Naive thymus-derived CD4-positive, alpha-beta T cell (primary cell): ENCODE results near the gene GRAMD1B. TPM values are rescaled to one million over a fixed set of nuclear protein-coding genes. Genes with fewer than 3 reads are reported as not detected.

Experiments
- ATAC-seq: fragments of 150-1000 bp; cut with Tn5 transposase; 2 replicates; pipeline ENCODE4 v1.10.0; 2021; ENCODE audit warnings: mild to moderate bottlenecking, moderate library complexity
- CTCF ChIA-PET: fragments of 350-600 bp; sonication (Branson Sonifier 250); formaldehyde crosslinking; loops from one replicate; lab custom pipeline; 2021; ENCODE audit warnings: antibody characterized with exemption; lab: Charles Lee
- POLR2A ChIA-PET: fragments of 350-600 bp; sonication (Branson Sonifier 250); formaldehyde crosslinking; loops from one replicate; lab custom pipeline; 2021; ENCODE audit warnings: antibody characterized with exemption, inconsistent platforms; lab: Charles Lee
- DNase-seq, 9 donors: peaks; one replicate each; pipeline versions ENCODE4 v3.0.0 to v3.0.0-alpha.2; 2020 to 2022; ENCODE audit warnings: mixed read lengths in 1 of 9
- H3K27ac ChIP-seq: one replicate; pipeline ENCODE4 v1.7.0; 2013; ENCODE audit warnings: mild to moderate bottlenecking, low read depth, low read length, moderate library complexity
- H3K27me3 ChIP-seq, 2 donors: one replicate each; pipeline ENCODE4 v1.7.0; 2013; ENCODE audit warnings: low read length in 2 of 2, mild to moderate bottlenecking in 2 of 2, moderate library complexity in 2 of 2; ENCODE audit not compliant: control insufficient read depth in 2 of 2, insufficient read depth in 2 of 2
- H3K36me3 ChIP-seq, 3 experiments: 1 replicate in 2 of 3; 2 replicates in 1 of 3; pipeline ENCODE4 v1.7.0; 2013; ENCODE audit warnings: low read length in 3 of 3, mild to moderate bottlenecking in 3 of 3, moderate library complexity in 1 of 3; ENCODE audit not compliant: insufficient read depth in 3 of 3, control insufficient read depth in 2 of 3
- H3K4me1 ChIP-seq, 2 donors: one replicate each; pipeline ENCODE4 v1.7.0; 2013; ENCODE audit warnings: low read length in 2 of 2, mild to moderate bottlenecking in 2 of 2, moderate library complexity in 1 of 2; ENCODE audit not compliant: control insufficient read depth in 2 of 2, insufficient read depth in 2 of 2
- H3K4me3 ChIP-seq: 2 replicates; pipeline ENCODE4 v1.7.0; 2013; ENCODE audit warnings: mild to moderate bottlenecking, low read length
- H3K9me3 ChIP-seq, 3 experiments: 1 replicate in 2 of 3; 2 replicates in 1 of 3; pipeline ENCODE4 v1.7.0; 2013; ENCODE audit warnings: low read length in 3 of 3; ENCODE audit not compliant: control insufficient read depth in 2 of 3
- H3K27ac Mint-ChIP-seq, 9 donors: one replicate each; pipeline ENCODE4 v1.8.0; 2020 to 2022; ENCODE audit warnings: mixed read lengths in 9 of 9, mild to moderate bottlenecking in 8 of 9, moderate library complexity in 5 of 9, inconsistent platforms in 2 of 9
- H3K27me3 Mint-ChIP-seq, 5 donors: one replicate each; pipeline ENCODE4 v1.8.0; 2021 to 2022; ENCODE audit warnings: mixed read lengths in 5 of 5, mild to moderate bottlenecking in 1 of 5
- H3K36me3 Mint-ChIP-seq, 5 donors: one replicate each; pipeline ENCODE4 v1.8.0; 2020 to 2022; ENCODE audit warnings: mixed read lengths in 5 of 5, mild to moderate bottlenecking in 3 of 5, inconsistent platforms in 1 of 5
- H3K4me1 Mint-ChIP-seq, 7 donors: one replicate each; pipeline ENCODE4 v1.8.0; 2020 to 2022; ENCODE audit warnings: mixed read lengths in 7 of 7, mild to moderate bottlenecking in 3 of 7, inconsistent platforms in 1 of 7
- H3K4me3 Mint-ChIP-seq, 10 donors: one replicate each; pipeline ENCODE4 v1.8.0; 2020 to 2022; ENCODE audit warnings: mild to moderate bottlenecking in 10 of 10, mixed read lengths in 10 of 10, moderate library complexity in 6 of 10, inconsistent platforms in 2 of 10
- H3K9me3 Mint-ChIP-seq, 11 donors: one replicate each; pipeline ENCODE4 v1.8.0; 2020 to 2022; ENCODE audit warnings: mixed read lengths in 11 of 11, mild to moderate bottlenecking in 4 of 11, inconsistent platforms in 1 of 11, moderate library complexity in 1 of 11
- intact Hi-C, 2 donors: fragments of 100-400 bp; cut with micrococcal nuclease; formaldehyde crosslinking; loops; one replicate each; pipeline ENCODE4 v1.15.1; 2023
- polyA plus RNA-seq, 2 donors: library from polyadenylated mRNA; unstranded; fragments of 300-500 nt; fragmentation: Illumina TruSeq; gene quantifications; one replicate each; pipeline ENCODE4 v1.2.3, GENCODE V29; 2021
- total RNA-seq, 6 experiments: library from RNA in 5 of 6; stranded (reverse) in 5 of 6; gene quantifications; 1 replicate in 5 of 6; 2 replicates in 1 of 6; pipeline ENCODE4 v1.2.3 and lab custom pipeline; 2021 to 2026

Gene GRAMD1B
- total and polyA plus RNA-seq, 7 experiments from 2014 or later: 1.7 to 88.9 (median 10.0) TPM

GRCh38 chr11:123393312-123393927 lies 36.6 kb upstream of the GRAMD1B start:
- H3K4me1 Mint-ChIP-seq: peaks cover 0 to 53% (median 0%) of the 10 kb centered on the region in 7 donors
- peaks cover 0 to 32% (median 0%) of the 10 kb centered on the region in 5 donors for H3K36me3 Mint-ChIP-seq
- no peaks in the 10 kb centered on the region for H3K9me3 Mint-ChIP-seq
- peak overlapping the region in 1 of 9 donors; percentile 67 for H3K27ac Mint-ChIP-seq
- H3K36me3 ChIP-seq: no peaks in the 10 kb centered on the region
- no peak overlapping the region for H3K27ac ChIP-seq
- no peak overlapping the region for H3K4me3 ChIP-seq
- H3K4me1 ChIP-seq: no peaks in the 10 kb centered on the region
- H3K4me3 Mint-ChIP-seq: peak overlapping the region in 1 of 10 donors; percentile 43
- POLR2A ChIA-PET: no interaction called here
- H3K9me3 ChIP-seq: no peaks in the 10 kb centered on the region
- no peak for ATAC-seq
- CTCF ChIA-PET: no interaction called here
- no peaks in the 10 kb centered on the region for H3K27me3 ChIP-seq
- H3K27me3 Mint-ChIP-seq: peaks cover 0 to 9% (median 7%) of the 10 kb centered on the region in 5 donors
- intact Hi-C loops: no loop called here
- DNase-seq: no peak

- Mint-ChIP-seq H3K36me3 (peaks cover 0 to 12% (median 0%) of the 10 kb centered on the region in 5 donors), H3K27me3 (peaks cover 0 to 5% (median 0%) of the 10 kb centered on the region in 5 donors), H3K4me1 (peaks cover 0 to 59% (median 0%) of the 10 kb centered on the region in 7 donors), H3K4me3 (no peak overlapping the region), H3K9me3 (no peaks in the 10 kb centered on the region), H3K27ac (peak overlapping the region in 1 of 9 donors; percentile 35)
- Histone ChIP-seq H3K9me3 (no peaks in the 10 kb centered on the region), H3K36me3 (no peaks in the 10 kb centered on the region), H3K4me3 (no peak overlapping the region), H3K4me1 (no peaks in the 10 kb centered on the region), H3K27me3 (no peaks in the 10 kb centered on the region), H3K27ac (no peak overlapping the region)
- DNase-seq (no peak), ATAC-seq (no peak)
- POLR2A ChIA-PET: no interaction called here
- intact Hi-C loops: loop anchor here in 1 of 2 donors (10.0 kb wide), 1 partner anchor 300 kb away; no protein-coding TSS in a partner anchor
- CTCF ChIA-PET: interaction anchor here (7.8 kb wide), 1 partner anchor 72 kb away, joined by 190 read pairs; no protein-coding TSS in a partner anchor
These were observed 25.4 kb upstream of the GRAMD1B start for GRCh38 chr11:123404676-123405075.

- Histone ChIP-seq H3K4me1 (no peaks in the 10 kb centered on the region), H3K4me3 (no peak overlapping the region), H3K9me3 (no peaks in the 10 kb centered on the region), H3K27me3 (no peaks in the 10 kb centered on the region), H3K27ac (no peak overlapping the region), H3K36me3 (no peaks in the 10 kb centered on the region)
- peaks cover 0 to 10% (median 0%) of the 10 kb centered on the region in 5 donors for H3K36me3 Mint-ChIP-seq
- H3K4me3 Mint-ChIP-seq: no peak overlapping the region
- H3K27me3 Mint-ChIP-seq: peaks cover 0 to 9% (median 0%) of the 10 kb centered on the region in 5 donors
- peaks cover 0 to 64% (median 0%) of the 10 kb centered on the region in 7 donors for H3K4me1 Mint-ChIP-seq
- POLR2A ChIA-PET: no interaction called here
- ATAC-seq (no peak), DNase-seq (no peak)
- intact Hi-C loops: loop anchor here in 1 of 2 donors (10.0 kb wide), 1 partner anchor 300 kb away; no protein-coding TSS in a partner anchor
- no peaks in the 10 kb centered on the region for H3K9me3 Mint-ChIP-seq
- H3K27ac Mint-ChIP-seq: peak overlapping the region in 1 of 9 donors; percentile 35
- CTCF ChIA-PET: interaction anchor here (7.8 kb wide), 1 partner anchor 72 kb away, joined by 190 read pairs; no protein-coding TSS in a partner anchor
These were observed 24.9 kb upstream of the GRAMD1B start for GRCh38 chr11:123405123-123405592.

- Mint-ChIP-seq H3K4me1 (peaks cover 0 to 63% (median 0%) of the 10 kb centered on the region in 7 donors), H3K9me3 (no peaks in the 10 kb centered on the region), H3K36me3 (no peaks in the 10 kb centered on the region), H3K27me3 (peaks cover 0 to 12% (median 0%) of the 10 kb centered on the region in 5 donors), H3K27ac (peak overlapping the region in 1 of 9 donors; percentile 81), H3K4me3 (peak overlapping the region in 1 of 10 donors; percentile 82)
- CTCF ChIA-PET: interaction anchor here (0.7 to 7.8 kb wide), 17 partner anchors 10 to 288 kb away, joined by 3 to 190 read pairs (median 6); partner anchors contain the start of gene GRAMD1B
- Histone ChIP-seq H3K9me3 (no peaks in the 10 kb centered on the region), H3K27ac (no peak overlapping the region), H3K4me3 (no peak overlapping the region), H3K27me3 (no peaks in the 10 kb centered on the region), H3K4me1 (no peaks in the 10 kb centered on the region), H3K36me3 (no peaks in the 10 kb centered on the region)
- DNase-seq (no peak), ATAC-seq (no peak)
- intact Hi-C loops: loop anchor here (1.0 to 10.0 kb wide), 9 partner anchors 24 to 302 kb away; partner anchors contain the start of gene GRAMD1B (in 2 of the 2)
- POLR2A ChIA-PET: interaction anchor here (2.6 kb wide), 1 partner anchor 72 kb away, joined by 8 read pairs; no protein-coding TSS in a partner anchor
These were observed 23.5 kb upstream of the GRAMD1B start for GRCh38 chr11:123406441-123407129.

GRCh38 chr11:123407130-123407995 lies 22.7 kb upstream of the GRAMD1B start:
- peak; percentile 23 to 70 (median 48) for DNase-seq
- Mint-ChIP-seq H3K27me3 (peaks cover 0 to 12% (median 0%) of the 10 kb centered on the region in 5 donors), H3K4me3 (peak overlapping the region in 2 of 10 donors; percentile 59 to 82), H3K27ac (peak overlapping the region in 1 of 9 donors; percentile 81), H3K36me3 (no peaks in the 10 kb centered on the region), H3K4me1 (peaks cover 0 to 65% (median 0%) of the 10 kb centered on the region in 7 donors), H3K9me3 (no peaks in the 10 kb centered on the region)
- H3K27ac ChIP-seq: no peak overlapping the region
- no peaks in the 10 kb centered on the region for H3K36me3 ChIP-seq
- no peak overlapping the region for H3K4me3 ChIP-seq
- ChIA-PET CTCF (interaction anchor here (0.7 to 7.8 kb wide), 21 partner anchors 9 to 287 kb away, joined by 3 to 190 read pairs (median 5); partner anchors contain the start of gene GRAMD1B), POLR2A (interaction anchor here (1.5 to 2.6 kb wide), 2 partner anchors 24 to 71 kb away, joined by 3 to 8 read pairs; no protein-coding TSS in a partner anchor)
- H3K9me3 ChIP-seq: no peaks in the 10 kb centered on the region
- no peaks in the 10 kb centered on the region for H3K27me3 ChIP-seq
- H3K4me1 ChIP-seq: no peaks in the 10 kb centered on the region
- ATAC-seq: peak; percentile 79
- intact Hi-C loops: loop anchor here (1.0 to 10.0 kb wide), 9 partner anchors 23 to 303 kb away; partner anchors contain the start of gene GRAMD1B (in 2 of the 2)
